ENCODE results near the gene PHF20. TPM values are rescaled to one million over a fixed set of nuclear protein-coding genes. Genes with fewer than 3 reads are reported as not detected.

The PHF20 gene
- total and polyA plus RNA-seq, 2 donors (not counting 3 experiments of a cell fraction or from before 2014, with no cell fraction given): 25.0 to 45.8 TPM

DNA sequence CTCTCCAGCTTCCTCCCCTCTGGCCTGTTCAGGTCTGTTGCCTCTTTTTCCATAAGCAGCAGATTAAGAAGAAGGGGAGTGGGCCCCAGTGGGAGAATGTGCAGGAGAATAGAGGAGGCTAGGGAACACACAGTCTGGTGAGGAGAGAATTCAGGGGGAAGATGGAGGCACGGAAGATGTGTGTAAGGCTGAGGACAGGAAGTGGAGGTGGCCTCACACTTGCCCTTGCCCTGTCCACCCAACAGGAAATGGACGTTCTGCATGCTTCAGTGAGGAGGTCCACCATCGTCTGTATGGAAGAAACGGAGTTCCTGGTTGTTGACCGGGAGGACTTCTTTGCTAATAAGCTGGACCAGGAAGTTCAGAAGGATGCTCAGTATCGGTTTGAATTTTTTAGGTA lies 212.6 kb downstream of the PHF20 start:
- intact Hi-C loops (cut with micrococcal nuclease) (no loop called here), dilution Hi-C loops (cut with MboI; ENCODE audit: extremely low pct_ligation_motif_present, low sequenced_read_pairs) (no loop called here)
- H3K27me3 ChIP-seq (ENCODE audit: control insufficient read depth in 2 of 2, insufficient read depth in 2 of 2, low read length in 2 of 2): peaks cover 8 to 14% of the 10 kb centered on the region in 2 experiments
- TF ChIP-seq EZH2 (IDR thresholded peaks at IDR 0.05; ENCODE audit: borderline replicate concordance, low read depth, low read length, severe bottlenecking): no peak
- no peak for TF ChIP-seq MAX (IDR thresholded peaks at IDR 0.05; ENCODE audit: insufficient read depth, insufficient read length)
- TF ChIP-seq POLR2A (IDR thresholded peaks at IDR 0.05; ENCODE audit: low read depth, low read length): no peak
- no peak for TF ChIP-seq POLR2AphosphoS5 (IDR thresholded peaks at IDR 0.05; ENCODE audit: insufficient read depth, low read depth, low read length)
- no peak for TF ChIP-seq MYC (IDR thresholded peaks at IDR 0.05; ENCODE audit: low read depth, low read length)
- TF ChIP-seq, protein P1, sequence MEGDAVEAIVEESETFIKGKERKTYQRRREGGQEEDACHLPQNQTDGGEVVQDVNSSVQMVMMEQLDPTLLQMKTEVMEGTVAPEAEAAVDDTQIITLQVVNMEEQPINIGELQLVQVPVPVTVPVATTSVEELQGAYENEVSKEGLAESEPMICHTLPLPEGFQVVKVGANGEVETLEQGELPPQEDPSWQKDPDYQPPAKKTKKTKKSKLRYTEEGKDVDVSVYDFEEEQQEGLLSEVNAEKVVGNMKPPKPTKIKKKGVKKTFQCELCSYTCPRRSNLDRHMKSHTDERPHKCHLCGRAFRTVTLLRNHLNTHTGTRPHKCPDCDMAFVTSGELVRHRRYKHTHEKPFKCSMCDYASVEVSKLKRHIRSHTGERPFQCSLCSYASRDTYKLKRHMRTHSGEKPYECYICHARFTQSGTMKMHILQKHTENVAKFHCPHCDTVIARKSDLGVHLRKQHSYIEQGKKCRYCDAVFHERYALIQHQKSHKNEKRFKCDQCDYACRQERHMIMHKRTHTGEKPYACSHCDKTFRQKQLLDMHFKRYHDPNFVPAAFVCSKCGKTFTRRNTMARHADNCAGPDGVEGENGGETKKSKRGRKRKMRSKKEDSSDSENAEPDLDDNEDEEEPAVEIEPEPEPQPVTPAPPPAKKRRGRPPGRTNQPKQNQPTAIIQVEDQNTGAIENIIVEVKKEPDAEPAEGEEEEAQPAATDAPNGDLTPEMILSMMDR (IDR thresholded peaks at IDR 0.05; ENCODE audit: extremely low read depth in 1 of 2, insufficient read depth in 1 of 2, low read depth in 1 of 2, low read length in 2 of 2): no peak
- TF ChIP-seq GATA2 (IDR thresholded peaks at IDR 0.05; ENCODE audit: insufficient read depth, insufficient read length, low read depth, low read length): no peak
- TF ChIP-seq JUN (IDR thresholded peaks at IDR 0.05; ENCODE audit: borderline replicate concordance, insufficient read depth, insufficient read length, low read depth): no peak
- TF ChIP-seq FOS (IDR thresholded peaks at IDR 0.05; ENCODE audit: borderline replicate concordance, insufficient read depth, low read length): no peak
- H3K4me1 ChIP-seq (ENCODE audit: control insufficient read depth, extremely low read depth, insufficient read depth, low read length): no peaks in the 10 kb centered on the region
- FAIRE-seq (no peak), DNase-seq (ENCODE audit: low read depth, low spot score) (no peak)
- no peaks in the 10 kb centered on the region for H4K20me1 ChIP-seq (replicated peaks; ENCODE audit: control insufficient read depth, extremely low read depth, insufficient read depth, low read length)
- no TSS peak for BruUV-seq (replicated peaks)
- H3K79me2 ChIP-seq (ENCODE audit: control insufficient read depth, insufficient read depth, low read length): no peaks in the 10 kb centered on the region
- CTCF ChIA-PET: interaction anchor here (0.6 to 6.6 kb wide), 5 partner anchors 9 to 532 kb away, joined by 3 to 49 read pairs (median 8); no protein-coding TSS in a partner anchor
- no peak overlapping the region for H3K4me2 ChIP-seq (ENCODE audit: insufficient read depth, low read length)
- POLR2A ChIA-PET: no interaction called here
- no peaks in the 10 kb centered on the region for H3K36me3 ChIP-seq (ENCODE audit: control insufficient read depth in 2 of 2, extremely low read depth in 1 of 2, insufficient read depth in 2 of 2, low read length in 2 of 2)
- H3K9ac ChIP-seq (replicated peaks; ENCODE audit: extremely low read depth, insufficient read depth, low read length): no peak overlapping the region
- no peaks in the 10 kb centered on the region for H3K9me3 ChIP-seq (replicated peaks; ENCODE audit: control insufficient read depth, insufficient read depth, low read length)
- no peak overlapping the region for H3K27ac ChIP-seq (ENCODE audit: insufficient read depth, low read depth, low read length)
- H2AFZ ChIP-seq (ENCODE audit: low read depth, low read length): no peak overlapping the region
- no peaks in the 10 kb centered on the region for H3K9me1 ChIP-seq (replicated peaks; ENCODE audit: control insufficient read depth, extremely low read depth, insufficient read depth, low read length)
- H3K4me3 ChIP-seq (replicated peaks in 1 of 3; ENCODE audit: insufficient read depth in 1 of 3, low read depth in 1 of 3, low read length in 3 of 3): no peak overlapping the region
